Large intestine (tissue), 3 donors: ENCODE data around the gene ALDH1L2. TPM values are rescaled to one million over a fixed set of nuclear protein-coding genes. Genes with fewer than 3 reads are reported as not detected.
A peak's percentile ranks its signal among the peaks of the same experiment; 100 is the strongest.

Experiments used
- DNase-seq, 2 donors: peaks; one replicate each; pipeline versions ENCODE4 v3.0.0 to v3.0.0-alpha.2; 2013
- H3K27ac ChIP-seq: one replicate; pipeline ENCODE4 v1.5.1; 2013; ENCODE audit warnings: low read length
- H3K27me3 ChIP-seq: 2 replicates; pipeline ENCODE4 v1.6.1; 2013; ENCODE audit warnings: low read length; ENCODE audit not compliant: control insufficient read depth, insufficient read depth
- H3K36me3 ChIP-seq: 2 replicates; pipeline ENCODE4 v1.6.1; 2013; ENCODE audit warnings: low read length; ENCODE audit not compliant: control insufficient read depth, insufficient read depth
- H3K4me1 ChIP-seq: one replicate; pipeline ENCODE4 v1.6.1; 2013; ENCODE audit warnings: low read length; ENCODE audit not compliant: control insufficient read depth, insufficient read depth
- H3K4me3 ChIP-seq: one replicate; pipeline ENCODE4 v1.5.1; 2013; ENCODE audit warnings: low read length
- H3K9me3 ChIP-seq: one replicate; pipeline ENCODE4 v1.6.1; 2013; ENCODE audit warnings: mild to moderate bottlenecking, low read depth, low read length, moderate library complexity; ENCODE audit not compliant: control insufficient read depth
- WGBS: methylation state at CpG from one replicate; pipeline ENCODE4 v1.1.5; 2013; ENCODE audit warnings: low lambda C conversion rate; ENCODE audit not compliant: insufficient coverage; 5-methylcytosine and 5-hydroxymethylcytosine counted together
- polyA plus RNA-seq: library from polyadenylated mRNA; unstranded; fragments of 120-200 nt; gene quantifications from one replicate; pipeline ENCODE4 v1.2.1, GENCODE V29; 2013

ALDH1L2 gene
- polyA plus RNA-seq, 1 donor, result 1.6 TPM

DNA sequence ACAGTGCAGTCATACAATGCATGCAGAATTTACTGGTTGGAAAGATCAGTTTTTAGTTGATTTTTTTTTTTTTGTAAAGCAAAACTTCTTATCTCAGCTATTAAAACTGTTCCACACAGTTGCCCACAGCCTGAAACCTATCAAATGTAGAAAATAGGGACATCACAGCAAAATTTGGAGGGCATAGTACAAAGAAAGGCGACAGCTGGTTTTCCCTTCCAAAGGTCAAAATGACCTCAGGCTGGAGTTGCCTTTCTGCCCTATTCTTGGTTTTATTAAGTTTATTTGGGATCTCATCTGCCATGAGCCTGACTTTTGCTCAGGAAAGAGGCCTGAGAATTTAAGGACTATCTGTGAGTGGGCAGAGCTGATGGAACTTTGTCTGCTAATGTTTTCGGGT, 69.7 kb downstream of the ALDH1L2 start:
- Histone ChIP-seq H3K4me3 (no peak overlapping the region), H3K27ac (no peak overlapping the region), H3K9me3 (no peaks in the 10 kb centered on the region), H3K36me3 (peaks cover 7% of the 10 kb centered on the region), H3K27me3 (no peaks in the 10 kb centered on the region), H3K4me1 (no peaks in the 10 kb centered on the region)
- WGBS, result 50% methylated on average over 1 of the region's 2 CpGs
- DNase-seq, result no peak

DNA sequence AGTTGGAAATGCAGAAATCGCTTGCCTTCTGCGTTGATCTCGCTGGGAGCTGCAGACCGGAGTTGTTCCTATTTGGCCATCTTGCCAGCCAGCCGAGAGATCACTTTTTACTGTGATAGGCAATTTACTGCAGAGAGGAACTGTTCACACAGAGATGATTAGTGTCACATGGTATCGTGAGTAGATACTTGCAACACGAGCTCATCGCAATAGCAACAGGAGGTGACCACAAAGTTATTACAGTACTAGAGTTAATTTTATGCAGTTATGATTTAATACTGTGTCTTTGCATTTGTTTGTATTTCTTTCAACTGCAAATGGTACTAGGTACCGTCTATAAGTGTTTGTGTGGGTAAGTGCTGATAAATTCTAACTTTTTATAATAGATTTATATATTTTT, 70.4 kb downstream of the ALDH1L2 start:
- Histone ChIP-seq H3K27me3 (no peaks in the 10 kb centered on the region), H3K4me3 (no peak overlapping the region), H3K27ac (no peak overlapping the region), H3K4me1 (no peaks in the 10 kb centered on the region), H3K36me3 (peaks cover 7% of the 10 kb centered on the region), H3K9me3 (no peaks in the 10 kb centered on the region)
- 67% methylated on average over 2 of the region's 9 CpGs for WGBS
- no peak for DNase-seq

DNA sequence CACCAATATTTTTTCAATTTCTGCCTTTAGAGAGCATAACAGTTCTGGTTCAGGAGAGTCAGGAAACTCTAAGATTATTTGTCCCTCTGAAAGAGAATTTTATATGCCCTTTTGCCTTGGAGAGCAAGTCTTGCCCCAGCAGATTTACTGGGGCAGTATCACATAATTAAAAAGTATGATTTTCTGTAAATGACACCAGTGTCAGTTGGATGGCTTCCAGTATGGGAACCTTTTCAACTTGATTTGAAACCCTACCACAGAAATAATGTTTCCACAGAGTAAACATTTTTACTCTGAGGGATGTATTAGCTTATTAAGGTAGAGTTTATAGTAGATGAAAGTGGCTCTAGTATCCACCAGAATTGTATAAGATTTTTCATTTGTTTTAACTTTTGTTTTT, 82.8 kb downstream of the ALDH1L2 start:
- no peaks in the 10 kb centered on the region for H3K9me3 ChIP-seq
- H3K4me1 ChIP-seq, result no peaks in the 10 kb centered on the region
- no peak overlapping the region for H3K27ac ChIP-seq
- no peaks in the 10 kb centered on the region for H3K27me3 ChIP-seq
- no peak overlapping the region for H3K4me3 ChIP-seq
- DNase-seq, result no peak
- H3K36me3 ChIP-seq, result peaks cover 31% of the 10 kb centered on the region

DNA sequence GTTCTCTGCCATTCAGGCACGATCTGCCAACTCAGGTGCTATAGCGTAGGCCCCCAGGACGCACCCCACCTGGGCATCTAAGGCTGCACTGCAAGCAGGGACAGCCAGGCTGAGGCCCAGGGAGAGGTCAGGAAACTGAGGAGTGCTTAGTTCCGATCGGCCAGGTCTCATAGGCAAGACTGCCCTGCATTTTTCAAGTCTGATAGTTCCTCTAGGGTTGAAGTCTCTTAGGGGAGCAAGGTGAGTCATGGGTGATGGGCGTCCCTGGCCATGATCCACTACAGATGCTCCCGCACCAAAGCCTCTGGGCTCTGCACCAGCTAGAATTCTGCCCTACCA, 84.9 kb downstream of the ALDH1L2 start:
- WGBS, result no CpG with 5 or more reads among the region's 7 CpGs
- Histone ChIP-seq H3K36me3 (peaks cover 40% of the 10 kb centered on the region), H3K4me1 (no peaks in the 10 kb centered on the region), H3K27ac (no peak overlapping the region), H3K4me3 (no peak overlapping the region), H3K9me3 (no peaks in the 10 kb centered on the region), H3K27me3 (no peaks in the 10 kb centered on the region)
- DNase-seq, result no peak

DNA sequence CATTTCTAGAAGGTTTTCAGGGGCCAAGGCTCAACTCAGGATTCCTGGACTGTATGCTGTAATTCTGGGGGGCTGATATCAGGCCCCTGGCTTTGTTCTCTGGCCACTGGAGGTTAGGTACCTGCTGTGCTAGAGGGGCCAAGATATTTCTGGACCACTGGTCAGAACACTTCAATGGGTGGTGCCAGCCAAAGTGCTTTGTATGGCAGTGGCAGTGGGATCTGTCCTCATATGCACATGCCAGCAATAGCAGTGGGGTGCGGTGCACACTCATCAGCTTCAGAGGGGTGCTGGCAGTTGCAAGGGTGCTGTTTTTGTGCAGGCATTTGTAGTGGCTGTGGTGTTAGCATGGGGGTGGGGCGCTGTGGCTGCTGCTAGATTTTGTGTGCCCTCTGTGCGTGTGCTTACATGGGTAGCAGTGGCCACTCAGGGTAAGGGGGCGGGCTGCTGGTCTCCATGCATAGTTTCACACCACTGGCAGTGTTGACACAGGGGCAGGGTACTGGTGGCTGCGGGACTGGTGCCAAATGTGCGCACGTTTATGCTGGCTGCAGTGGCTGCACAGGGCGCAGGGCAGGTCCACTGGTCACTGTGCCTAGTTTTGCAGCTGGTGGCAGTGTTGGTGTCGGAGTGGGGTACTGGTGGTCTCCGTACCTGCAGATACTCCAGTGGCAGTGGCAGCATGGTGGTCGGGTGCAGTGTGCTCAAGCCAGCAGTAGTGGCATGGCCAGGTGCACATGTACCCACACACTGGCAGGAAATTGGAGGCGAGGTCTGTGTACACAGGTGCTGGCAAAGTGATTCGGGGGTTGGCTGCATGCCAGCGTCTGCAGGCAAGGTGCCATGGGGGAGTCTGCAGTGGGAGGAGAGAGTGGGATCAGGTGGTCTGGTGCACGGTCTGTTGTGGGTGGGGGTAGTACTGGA, 85.6 kb downstream of the ALDH1L2 start:
- H3K4me3 ChIP-seq, result no peak overlapping the region

DNA sequence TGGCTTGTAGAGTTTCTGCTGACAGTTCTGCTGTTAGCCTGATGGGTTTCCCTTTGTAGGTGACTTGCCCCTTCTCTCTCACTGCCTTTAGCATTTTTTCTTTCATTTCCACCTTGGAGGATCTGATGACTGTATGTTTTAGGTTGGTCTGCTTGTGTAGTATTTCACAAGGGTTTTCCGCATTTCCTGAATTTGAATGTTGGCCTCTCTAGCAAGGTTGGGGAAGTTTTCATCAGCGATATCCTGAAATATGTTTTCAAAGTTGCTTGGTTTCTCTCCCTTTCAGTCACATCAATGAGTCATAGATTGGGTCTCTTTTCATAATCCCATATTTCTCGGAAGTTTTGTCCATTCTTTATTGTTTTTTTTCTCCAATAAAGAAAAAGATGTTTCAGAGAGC, 86.7 kb downstream of the ALDH1L2 start:
- Histone ChIP-seq H3K36me3 (peaks cover 43% of the 10 kb centered on the region), H3K27ac (no peak overlapping the region), H3K4me3 (no peak overlapping the region), H3K4me1 (no peaks in the 10 kb centered on the region), H3K27me3 (no peaks in the 10 kb centered on the region), H3K9me3 (no peaks in the 10 kb centered on the region)
- 88% methylated on average over 3 of the region's 3 CpGs for WGBS
- DNase-seq, result no peak

More for the DNA sequence above, 85.6 kb downstream of the ALDH1L2 start:
- Histone ChIP-seq H3K36me3 (peaks cover 39% of the 10 kb centered on the region), H3K27ac (no peak overlapping the region), H3K27me3 (no peaks in the 10 kb centered on the region), H3K4me1 (no peaks in the 10 kb centered on the region), H3K9me3 (no peaks in the 10 kb centered on the region)
- WGBS, result no CpG with 5 or more reads among the region's 15 CpGs
- DNase-seq, result no peak

DNA sequence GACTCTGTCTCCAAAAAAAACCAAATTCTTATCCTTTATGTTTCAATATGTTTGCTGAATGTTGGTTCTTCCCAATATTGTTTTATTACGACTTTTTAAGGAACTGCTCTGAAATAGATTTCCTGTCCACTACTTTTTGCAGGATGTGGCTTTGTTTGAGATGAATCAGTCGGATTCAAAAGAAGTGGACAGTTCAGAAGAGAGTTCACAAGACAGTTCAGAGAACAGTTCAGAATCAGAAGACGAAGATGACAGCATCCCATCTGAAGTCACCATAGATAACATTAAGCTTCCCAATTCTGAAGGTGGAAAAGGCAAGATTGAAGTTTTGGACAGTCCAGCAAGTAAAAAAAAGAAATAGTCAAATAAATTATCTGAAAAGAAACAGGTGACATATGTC, 89.9 kb downstream of the ALDH1L2 start:
- 100% methylated on average over 1 of the region's 3 CpGs for WGBS
- H3K36me3 ChIP-seq, result peaks cover 55% of the 10 kb centered on the region

DNA sequence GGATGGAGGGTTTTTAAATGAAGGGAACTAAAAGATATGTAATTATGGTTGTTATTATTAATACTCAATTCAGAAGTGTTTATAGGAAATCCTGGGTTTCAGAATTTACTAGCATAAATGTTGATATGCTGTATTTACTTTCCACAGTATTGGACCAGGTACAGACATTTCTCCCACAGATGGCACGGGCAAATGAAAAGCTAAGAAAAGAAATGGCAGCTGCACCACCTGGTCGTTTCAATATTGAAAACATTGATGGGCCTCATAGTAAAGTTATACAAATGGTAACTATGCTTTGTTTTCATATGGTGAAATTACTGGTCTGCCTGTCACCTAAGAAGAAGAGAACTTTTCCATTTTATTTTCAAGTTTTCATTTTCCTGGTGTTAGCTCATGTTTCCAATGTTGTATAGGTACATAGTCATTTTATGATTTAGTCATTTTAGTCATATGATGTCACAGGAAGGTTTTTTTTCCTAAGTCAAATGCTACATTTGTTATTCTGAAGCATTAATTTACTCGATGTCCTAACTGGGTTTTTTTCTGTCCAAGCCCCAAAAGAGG, 92.6 kb downstream of the ALDH1L2 start:
- 90% methylated on average over 2 of the region's 3 CpGs for WGBS
- Histone ChIP-seq H3K27me3 (no peaks in the 10 kb centered on the region), H3K4me3 (no peak overlapping the region), H3K4me1 (no peaks in the 10 kb centered on the region), H3K27ac (no peak overlapping the region), H3K36me3 (peaks cover 40% of the 10 kb centered on the region), H3K9me3 (no peaks in the 10 kb centered on the region)
- no peak for DNase-seq

More for the DNA sequence above, 89.9 kb downstream of the ALDH1L2 start:
- Histone ChIP-seq H3K27ac (no peak overlapping the region), H3K27me3 (no peaks in the 10 kb centered on the region), H3K4me3 (no peak overlapping the region), H3K9me3 (no peaks in the 10 kb centered on the region), H3K4me1 (no peaks in the 10 kb centered on the region)
- no peak for DNase-seq

DNA sequence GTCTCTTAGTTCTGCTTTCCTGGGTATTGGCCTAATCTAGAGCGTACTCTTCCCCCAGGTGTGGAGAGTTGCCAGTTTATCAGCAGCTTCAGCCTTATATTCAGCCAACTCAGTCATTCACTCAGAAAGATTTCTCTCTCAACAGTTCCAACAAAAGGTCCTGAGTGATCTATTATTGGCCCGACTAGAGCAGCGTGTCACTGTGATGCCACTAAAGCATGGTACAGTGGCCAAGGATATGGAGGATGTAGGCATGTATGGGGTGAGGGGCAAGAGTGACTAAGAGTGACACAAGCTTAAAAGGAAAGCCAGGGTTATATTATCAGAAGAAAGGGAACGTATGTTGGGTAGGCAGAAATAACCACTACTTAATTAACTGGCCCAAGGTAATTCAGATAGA, 93.3 kb downstream of the ALDH1L2 start:
- DNase-seq, result no peak
- H3K27me3 ChIP-seq, result no peaks in the 10 kb centered on the region
- H3K4me1 ChIP-seq, result no peaks in the 10 kb centered on the region
- H3K4me3 ChIP-seq, result no peak overlapping the region
- H3K27ac ChIP-seq, result no peak overlapping the region
- peaks cover 36% of the 10 kb centered on the region for H3K36me3 ChIP-seq
- WGBS, result 100% methylated on average over 3 of the region's 4 CpGs
- no peaks in the 10 kb centered on the region for H3K9me3 ChIP-seq

DNA sequence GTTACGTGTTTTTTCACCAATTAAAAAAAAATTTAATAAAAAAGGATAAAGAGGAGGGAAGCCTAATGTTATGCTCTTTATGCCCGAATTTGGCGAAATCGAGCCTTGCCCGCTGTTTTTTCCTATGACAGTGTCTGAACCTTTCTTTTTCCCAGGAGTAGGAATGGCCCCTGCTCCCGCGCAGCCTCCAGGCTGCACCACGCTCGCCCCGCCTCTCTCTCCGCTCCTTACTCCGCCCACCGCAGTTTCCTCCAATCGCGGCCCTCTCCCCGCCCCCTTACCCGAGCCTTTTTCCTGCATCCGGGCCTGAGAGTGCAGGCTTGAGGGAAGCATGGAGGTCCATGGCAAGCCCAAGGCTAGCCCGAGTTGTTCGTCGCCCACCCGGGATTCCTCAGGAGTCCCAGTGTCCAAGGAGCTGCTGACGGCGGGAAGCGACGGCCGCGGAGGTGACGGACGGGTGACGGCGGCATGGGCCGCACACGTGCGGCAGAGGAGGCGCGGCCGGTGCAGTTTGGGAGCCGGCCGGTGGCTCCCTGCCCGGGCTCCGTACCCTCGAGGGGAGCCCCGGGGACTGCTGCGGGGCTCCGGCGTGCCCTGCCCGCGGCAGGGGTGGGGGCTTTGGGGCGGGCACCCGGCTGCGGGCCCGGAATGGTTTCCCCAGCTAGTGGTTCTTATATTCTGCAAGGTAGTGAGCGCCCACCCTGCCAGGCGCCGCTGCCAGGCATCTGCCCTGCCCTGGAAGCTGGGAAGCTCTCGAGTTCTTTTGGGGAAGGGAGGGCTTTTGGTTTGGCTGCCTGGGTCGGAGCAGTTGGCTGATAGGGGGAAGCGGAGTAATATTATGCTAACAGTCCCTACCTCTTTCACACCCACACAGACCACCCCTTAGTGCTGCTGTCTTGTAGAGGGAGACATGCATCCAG, 98.0 kb downstream of the ALDH1L2 start, which contains the start of gene NOPCHAP1:
Gene NOPCHAP1 (plus strand): TSS at position 295 of the 920 bp plus-strand sequence. CDS start 37 bp downstream, at position 332.
- peaks cover 13% of the 10 kb centered on the region for H3K36me3 ChIP-seq
- DNase-seq, result peak; percentile 70 to 90
- peak within 1 kb of the TSS; percentile 29 for H3K27ac ChIP-seq
- H3K9me3 ChIP-seq, result no peaks in the 10 kb centered on the region
- H3K4me1 ChIP-seq, result no peaks in the 10 kb centered on the region
- no peaks in the 10 kb centered on the region for H3K27me3 ChIP-seq
- WGBS, result 11% methylated on average over 5 of the region's 59 CpGs
- peak within 1 kb of the TSS; percentile 64 for H3K4me3 ChIP-seq
